Measurements from ENCODE around the gene NTMT1. TPM values are rescaled to one million over a fixed set of nuclear protein-coding genes. Genes with fewer than 3 reads are reported as not detected.
"Not testable (repeated sequence)": the region's sequence is repeated elsewhere in the genome, so short reads cannot be mapped to it uniquely, and the experiment has no call there.

NTMT1 gene
- total RNA-seq, 2 donors from 2014 or later: 28.9 to 63.1 TPM

- peaks cover 2 to 4% of the 10 kb centered on the region in 2 donors for H3K4me1 Mint-ChIP-seq (ENCODE audit: low read depth in 2 of 2)
- H3K4me3 Mint-ChIP-seq: no peak overlapping the region
- no peaks in the 10 kb centered on the region for H3K9me3 Mint-ChIP-seq
- ATAC-seq (no peak), DNase-seq (ENCODE audit: low spot score) (no peak)
- H3K27me3 Mint-ChIP-seq: peaks cover 25 to 26% of the 10 kb centered on the region in 2 donors
- H3K27ac Mint-ChIP-seq: no peak overlapping the region
- no peaks in the 10 kb centered on the region for H3K36me3 Mint-ChIP-seq
Observed at GRCh38 chr9:129590466-129590865, 35.5 kb upstream of the NTMT1 start.

GRCh38 chr9:129591916-129592315, 34.0 kb upstream of the NTMT1 start:
- H3K27ac Mint-ChIP-seq: no peak overlapping the region
- no peak for ATAC-seq
- no peaks in the 10 kb centered on the region for H3K9me3 Mint-ChIP-seq

DNA sequence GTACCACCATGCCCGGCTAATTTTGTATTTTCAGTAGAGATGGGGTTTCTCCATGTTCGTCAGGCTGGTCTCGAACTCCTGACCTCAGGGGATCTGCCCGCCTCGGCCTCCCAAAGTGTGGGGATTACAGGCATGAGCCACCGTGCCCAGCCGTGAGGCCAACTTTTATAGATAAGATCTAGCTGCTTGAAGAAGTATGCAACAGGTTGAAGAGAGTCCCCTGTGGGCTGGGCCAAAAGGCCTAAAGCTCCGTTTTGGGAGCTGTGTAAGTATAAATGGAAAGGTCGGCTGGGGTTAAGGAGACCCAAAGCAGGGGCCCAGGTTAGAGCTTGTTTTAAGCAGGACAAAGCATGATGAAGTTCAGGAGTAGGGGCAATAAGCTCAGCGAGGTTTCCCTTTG, 33.2 kb upstream of the NTMT1 start:
- H3K9me3 Mint-ChIP-seq, H3K36me3 Mint-ChIP-seq: not testable (repeated sequence)
- H3K27me3 Mint-ChIP-seq: peaks cover 26 to 35% of the 10 kb centered on the region in 2 donors

More at GRCh38 chr9:129591916-129592315, 34.0 kb upstream of the NTMT1 start:
- Mint-ChIP-seq H3K4me3 (no peak overlapping the region), H3K4me1 (ENCODE audit: low read depth in 2 of 2) (peaks cover 4 to 6% of the 10 kb centered on the region in 2 donors), H3K36me3 (no peaks in the 10 kb centered on the region), H3K27me3 (peaks cover 26 to 35% of the 10 kb centered on the region in 2 donors)
- no peak for DNase-seq (ENCODE audit: low spot score)

DNA sequence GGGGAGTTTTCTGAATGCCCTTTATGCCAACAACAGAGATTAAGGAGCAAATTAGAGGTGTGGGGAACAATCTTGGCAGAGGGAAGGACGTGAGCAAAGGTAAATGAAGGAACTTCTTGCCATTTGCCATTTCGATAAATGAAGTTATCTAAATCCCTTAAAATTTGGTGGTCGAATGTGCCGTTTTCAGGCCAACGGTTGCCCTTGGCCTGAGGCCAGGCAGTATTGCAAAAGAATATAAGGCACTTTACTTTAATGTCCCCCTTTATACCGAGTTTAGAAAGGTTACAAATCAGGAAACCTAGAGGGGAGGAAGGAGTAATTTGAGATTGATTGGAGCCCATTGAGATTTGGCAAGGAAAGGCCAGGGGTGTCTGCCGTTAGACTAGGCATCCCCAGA, 31.3 kb upstream of the NTMT1 start:
- H3K36me3 Mint-ChIP-seq: no peaks in the 10 kb centered on the region
- peaks cover 31% of the 10 kb centered on the region in 2 donors for H3K27me3 Mint-ChIP-seq
- H3K4me1 Mint-ChIP-seq (ENCODE audit: low read depth in 2 of 2): peaks cover 13% of the 10 kb centered on the region in 2 donors
- DNase-seq (ENCODE audit: low spot score) (no peak), ATAC-seq (no peak)
- H3K27ac Mint-ChIP-seq: no peak overlapping the region
- no peaks in the 10 kb centered on the region for H3K9me3 Mint-ChIP-seq
- H3K4me3 Mint-ChIP-seq: no peak overlapping the region

More for the DNA sequence above, 33.2 kb upstream of the NTMT1 start:
- DNase-seq (ENCODE audit: low spot score); H3K27ac Mint-ChIP-seq; ATAC-seq; H3K4me1 Mint-ChIP-seq (ENCODE audit: low read depth in 2 of 2); H3K4me3 Mint-ChIP-seq: not testable (repeated sequence)

GRCh38 chr9:129595311-129595741, 30.6 kb upstream of the NTMT1 start:
- ATAC-seq (no peak), DNase-seq (ENCODE audit: low spot score) (no peak)
- Mint-ChIP-seq H3K4me1 (ENCODE audit: low read depth in 2 of 2) (peaks cover 13% of the 10 kb centered on the region in 2 donors), H3K4me3 (no peak overlapping the region), H3K9me3 (no peaks in the 10 kb centered on the region), H3K27ac (no peak overlapping the region), H3K27me3 (peaks cover 27 to 31% of the 10 kb centered on the region in 2 donors), H3K36me3 (no peaks in the 10 kb centered on the region)

DNA sequence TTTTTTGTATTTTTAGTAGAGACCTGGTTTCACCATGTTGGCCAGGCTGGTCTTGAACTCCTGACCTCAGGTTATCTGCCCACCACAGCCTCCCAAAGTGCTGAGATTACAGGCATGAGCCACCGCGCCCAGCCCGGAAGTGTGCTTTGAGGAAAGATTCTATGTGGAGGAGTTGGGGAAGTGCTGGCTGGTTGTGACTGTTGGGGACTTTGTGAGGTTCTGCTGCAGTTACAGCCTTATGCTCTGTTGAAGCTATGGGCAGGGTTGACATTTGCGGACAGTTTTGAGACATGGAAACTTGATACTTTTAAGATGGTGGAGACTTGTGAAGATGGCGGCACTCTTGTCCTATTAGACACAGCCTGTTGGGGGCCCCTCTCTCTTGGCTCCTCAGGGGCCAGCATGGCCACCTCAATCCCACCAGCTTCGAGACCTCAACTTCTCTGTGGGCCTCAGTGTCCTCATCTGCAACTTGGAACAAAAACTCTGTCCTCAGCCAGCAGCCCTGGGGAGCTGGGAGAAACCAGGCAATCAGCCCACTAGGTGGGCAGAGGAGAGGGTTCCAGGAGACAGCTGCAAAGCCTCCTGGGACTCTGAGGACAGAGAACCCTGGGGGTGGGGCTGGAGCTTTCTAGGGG, 29.9 kb upstream of the NTMT1 start:
- no peak overlapping the region for H3K4me3 Mint-ChIP-seq
- DNase-seq (ENCODE audit: low spot score) (no peak), ATAC-seq (no peak)
- peaks cover 24 to 31% of the 10 kb centered on the region in 2 donors for H3K27me3 Mint-ChIP-seq
- H3K4me1 Mint-ChIP-seq (ENCODE audit: low read depth in 2 of 2): peaks cover 13 to 15% of the 10 kb centered on the region in 2 donors
- no peaks in the 10 kb centered on the region for H3K36me3 Mint-ChIP-seq
- H3K9me3 Mint-ChIP-seq: no peaks in the 10 kb centered on the region
- H3K27ac Mint-ChIP-seq: no peak overlapping the region

DNA sequence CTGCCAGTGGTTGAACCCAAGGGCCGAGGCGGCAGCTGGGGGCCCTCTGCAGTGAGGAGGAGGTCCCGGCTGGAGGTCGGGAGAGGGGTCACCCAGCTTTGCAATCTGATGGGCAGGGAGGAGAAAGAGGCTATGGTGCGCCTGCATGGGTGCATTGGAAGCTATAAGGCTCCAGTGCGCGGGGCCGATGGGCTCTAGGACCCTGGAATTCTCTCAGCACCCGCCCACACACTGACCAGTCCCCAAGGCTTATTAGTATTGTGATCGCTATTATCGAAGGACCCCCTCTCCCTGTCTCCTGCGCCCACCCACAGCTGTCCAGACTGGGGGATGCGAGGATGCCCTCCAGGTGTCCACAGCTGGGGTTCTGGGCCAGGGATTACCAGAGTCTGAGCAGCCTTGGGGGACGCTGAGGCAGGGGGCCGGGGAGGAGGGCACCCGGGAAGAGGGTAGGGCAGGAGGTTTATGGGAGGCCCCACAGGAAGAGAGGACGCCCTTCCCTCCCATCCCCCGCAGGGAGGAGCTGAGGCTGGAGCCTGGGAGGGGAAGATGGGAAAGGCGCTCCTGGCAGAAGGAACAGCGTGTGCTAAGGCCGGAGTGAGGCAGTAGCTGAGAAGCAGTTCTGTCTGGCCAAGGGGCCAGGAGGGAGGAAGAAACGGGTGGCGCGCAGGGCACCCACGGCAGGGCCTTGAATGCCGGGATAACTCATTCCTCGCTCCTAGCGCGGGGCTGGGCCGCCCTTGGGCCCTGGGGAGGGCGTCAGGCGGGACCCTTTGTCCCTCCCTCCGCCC, 29.2 kb upstream of the NTMT1 start:
- Mint-ChIP-seq H3K27me3 (peaks cover 25 to 31% of the 10 kb centered on the region in 2 donors), H3K9me3 (no peaks in the 10 kb centered on the region), H3K4me1 (ENCODE audit: low read depth in 2 of 2) (peaks cover 13 to 15% of the 10 kb centered on the region in 2 donors), H3K36me3 (no peaks in the 10 kb centered on the region), H3K27ac (no peak overlapping the region), H3K4me3 (no peak overlapping the region)
- DNase-seq (ENCODE audit: low spot score) (no peak), ATAC-seq (peak in 1 of 2 donors; percentile 7)

DNA sequence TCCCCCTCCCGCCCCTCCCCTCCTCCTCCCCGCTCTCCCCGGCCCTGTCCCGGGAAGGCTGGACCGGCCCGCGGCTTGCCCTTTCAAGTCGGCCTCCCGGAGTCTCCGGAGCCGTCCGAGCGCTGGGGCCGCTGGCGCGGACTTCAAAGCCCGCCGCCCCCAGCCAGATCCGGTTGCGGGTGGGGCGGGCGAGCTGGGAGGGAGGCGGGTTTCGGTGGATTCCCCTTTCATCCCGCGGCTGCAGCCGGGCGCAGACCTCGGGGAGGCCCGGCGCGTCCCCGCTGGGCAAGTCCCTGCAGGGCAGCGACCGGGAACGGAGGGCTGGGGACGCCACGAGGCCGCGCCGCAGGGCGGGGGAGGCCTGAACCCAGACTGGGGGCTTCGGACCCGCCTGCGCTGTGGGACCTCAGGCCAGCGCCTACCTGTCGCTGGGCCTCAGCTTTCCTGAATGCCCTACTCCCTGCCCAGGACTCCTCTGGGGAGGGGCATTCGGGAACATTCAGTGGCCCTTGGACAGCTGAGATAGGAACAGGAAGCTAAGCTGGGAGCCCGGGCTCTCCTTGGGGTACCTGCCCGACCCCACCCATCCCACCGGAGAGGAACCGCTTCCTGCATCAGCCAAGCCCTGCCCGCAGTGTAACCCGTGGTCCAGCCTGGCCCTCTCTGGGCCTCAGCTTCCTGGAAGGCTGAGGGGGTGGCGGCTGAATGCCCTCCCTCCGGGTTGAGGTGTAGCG, 28.4 kb upstream of the NTMT1 start:
- ATAC-seq (peak; percentile 62 to 84), DNase-seq (ENCODE audit: low spot score) (peak; percentile 84)
- Mint-ChIP-seq H3K36me3 (no peaks in the 10 kb centered on the region), H3K4me3 (peak overlapping the region; percentile 30), H3K27me3 (peaks cover 25 to 31% of the 10 kb centered on the region in 2 donors), H3K27ac (no peak overlapping the region), H3K4me1 (ENCODE audit: low read depth in 2 of 2) (peaks cover 13 to 18% of the 10 kb centered on the region in 2 donors), H3K9me3 (no peaks in the 10 kb centered on the region)

DNA sequence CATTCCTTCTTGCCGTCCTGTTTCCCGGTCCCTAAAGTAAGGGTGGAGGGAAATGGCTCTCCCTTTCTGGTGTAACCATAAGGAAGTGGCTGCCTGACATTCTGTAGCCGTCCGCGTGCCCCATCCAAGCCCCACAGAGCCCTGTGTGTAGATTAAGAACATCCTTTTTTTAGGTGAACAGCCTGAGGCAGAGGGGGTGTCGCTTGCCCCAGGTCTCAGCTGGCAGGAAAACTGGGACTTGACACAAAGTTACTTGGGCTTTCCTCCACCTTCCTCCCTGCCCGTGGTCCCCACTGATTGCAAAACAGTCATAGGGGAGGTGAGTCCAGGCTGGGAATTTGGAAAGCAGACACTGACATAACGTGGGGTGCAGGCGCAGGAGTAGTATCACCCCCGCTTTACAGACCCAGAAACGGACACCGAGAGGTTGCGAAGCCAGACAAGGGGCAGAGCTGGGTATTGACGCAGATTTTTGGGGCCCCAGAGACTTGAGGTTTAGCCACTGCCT, 27.8 kb upstream of the NTMT1 start:
- H3K36me3 Mint-ChIP-seq: no peaks in the 10 kb centered on the region
- ATAC-seq: peak in 1 of 2 donors; percentile 19
- peaks cover 25 to 31% of the 10 kb centered on the region in 2 donors for H3K27me3 Mint-ChIP-seq
- H3K9me3 Mint-ChIP-seq: no peaks in the 10 kb centered on the region
- peak overlapping the region in 1 of 2 donors; percentile 50 for H3K27ac Mint-ChIP-seq
- H3K4me3 Mint-ChIP-seq: peak overlapping the region; percentile 30
- H3K4me1 Mint-ChIP-seq (ENCODE audit: low read depth in 2 of 2): peaks cover 13 to 22% of the 10 kb centered on the region in 2 donors
- DNase-seq (ENCODE audit: low spot score): no peak

GRCh38 chr9:129601082-129601674, 24.8 kb upstream of the NTMT1 start:
- no peak overlapping the region for H3K4me3 Mint-ChIP-seq
- no peak overlapping the region for H3K27ac Mint-ChIP-seq
- no peaks in the 10 kb centered on the region for H3K36me3 Mint-ChIP-seq
- DNase-seq (ENCODE audit: low spot score) (no peak), ATAC-seq (no peak)
- no peaks in the 10 kb centered on the region for H3K9me3 Mint-ChIP-seq
- H3K27me3 Mint-ChIP-seq: peaks cover 8% of the 10 kb centered on the region in 2 donors
- H3K4me1 Mint-ChIP-seq (ENCODE audit: low read depth in 2 of 2): peaks cover 8 to 27% of the 10 kb centered on the region in 2 donors

DNA sequence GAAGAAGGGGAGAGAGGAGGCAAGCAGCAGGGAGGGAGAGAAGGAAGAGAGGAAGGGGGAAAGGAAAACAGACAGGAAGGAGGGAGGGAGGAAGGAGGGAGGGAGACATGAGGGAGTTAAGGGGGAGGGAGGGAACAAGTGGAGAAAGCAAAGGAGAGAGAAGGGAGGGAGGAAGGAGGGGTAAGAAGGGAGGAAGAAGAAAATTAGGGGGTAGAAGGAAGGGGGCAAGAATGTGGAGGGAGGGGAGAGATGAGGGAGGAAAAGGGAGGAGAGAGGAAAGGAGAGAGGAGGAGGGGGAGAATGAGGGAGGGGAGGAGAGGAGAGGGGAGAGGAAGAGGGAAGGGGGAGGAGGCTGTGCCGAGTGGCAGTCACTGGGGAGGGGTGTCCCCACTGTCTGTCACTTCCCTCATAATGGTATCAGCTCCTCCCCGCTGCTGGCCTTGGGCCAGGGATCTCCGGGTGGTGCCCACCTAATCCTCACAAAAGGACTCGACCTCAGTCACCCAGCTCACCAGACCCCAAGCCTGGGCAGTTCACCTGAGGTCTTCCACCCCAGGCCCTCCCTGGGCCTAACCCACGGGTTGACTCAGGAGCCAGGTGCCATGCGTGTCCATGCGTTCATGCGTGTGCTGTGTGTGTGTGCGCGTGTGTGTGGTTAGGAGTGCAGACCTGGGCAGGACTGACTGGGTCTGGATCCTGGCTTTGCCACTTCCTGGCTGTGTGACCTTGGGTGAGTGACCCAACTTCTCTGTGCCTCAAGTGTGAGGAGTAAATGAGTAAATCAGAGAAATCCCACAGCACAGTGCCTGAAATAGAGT, 23.2 kb upstream of the NTMT1 start:
- Mint-ChIP-seq H3K4me1 (ENCODE audit: low read depth in 2 of 2) (peaks cover 18 to 36% of the 10 kb centered on the region in 2 donors), H3K27me3 (peaks cover 7 to 8% of the 10 kb centered on the region in 2 donors), H3K4me3 (no peak overlapping the region), H3K36me3 (no peaks in the 10 kb centered on the region), H3K27ac (peak overlapping the region in 1 of 2 donors; percentile 61), H3K9me3 (no peaks in the 10 kb centered on the region)
- ATAC-seq (peak; percentile 48 to 49), DNase-seq (ENCODE audit: low spot score) (no peak)

- ATAC-seq: no peak
- DNase-seq (ENCODE audit: low spot score): no peak
- Mint-ChIP-seq H3K4me1 (ENCODE audit: low read depth in 2 of 2) (peaks cover 16 to 35% of the 10 kb centered on the region in 2 donors), H3K27ac (no peak overlapping the region), H3K9me3 (no peaks in the 10 kb centered on the region), H3K27me3 (peaks cover 0 to 3% of the 10 kb centered on the region in 2 donors), H3K36me3 (no peaks in the 10 kb centered on the region), H3K4me3 (no peak overlapping the region)
Observed at GRCh38 chr9:129604056-129604765, 21.8 kb upstream of the NTMT1 start.
